ENCODE measurements around the gene LETM1. TPM values are rescaled to one million over a fixed set of nuclear protein-coding genes. Genes with fewer than 3 reads are reported as not detected.
A peak's percentile ranks its signal among the peaks of the same experiment; 100 is the strongest.

Gene LETM1
- total and polyA plus RNA-seq, 2 donors from 2014 or later = 20.0 to 46.4 TPM

- Histone ChIP-seq H3K9me3 (ENCODE audit: control insufficient read depth in 2 of 3, insufficient read depth in 1 of 3, low read length in 3 of 3) (no peaks in the 10 kb centered on the region), H3K4me3 (ENCODE audit: low read length in 3 of 3) (no peak overlapping the region), H3K36me3 (ENCODE audit: control insufficient read depth in 2 of 3, insufficient read depth in 3 of 3, low read length in 3 of 3) (peaks cover 0 to 2% (median 0%) of the 10 kb centered on the region in 3 donors), H3K9ac (ENCODE audit: low read length in 3 of 3) (no peak overlapping the region), H3K4me1 (ENCODE audit: control insufficient read depth in 2 of 3, insufficient read depth in 2 of 3, low read depth in 1 of 3, low read length in 3 of 3) (peaks cover 0 to 2% (median 0%) of the 10 kb centered on the region in 3 donors), H3K27ac (ENCODE audit: low read depth in 2 of 2, low read length in 2 of 2) (no peak overlapping the region), H3K27me3 (ENCODE audit: control insufficient read depth, insufficient read depth, low read length) (no peaks in the 10 kb centered on the region)
- FAIRE-seq (no peak), DNase-seq (no peak)
- TF ChIP-seq CTCF (IDR thresholded peaks at IDR 0.05; ENCODE audit: borderline replicate concordance, extremely low read depth, insufficient read depth) = no peak
- intact Hi-C loops (cut with DNase I) = no loop called here
These were observed 53.0 kb downstream of the LETM1 start for GRCh38 chr4:1802720-1803522.

GRCh38 chr4:1802151-1802715, 53.7 kb downstream of the LETM1 start:
- H3K4me3 ChIP-seq (ENCODE audit: low read length in 3 of 3) = no peak overlapping the region
- intact Hi-C loops (cut with DNase I) = no loop called here
- peaks cover 0 to 2% (median 0%) of the 10 kb centered on the region in 3 donors for H3K36me3 ChIP-seq (ENCODE audit: control insufficient read depth in 2 of 3, insufficient read depth in 3 of 3, low read length in 3 of 3)
- H3K9ac ChIP-seq (ENCODE audit: low read length in 3 of 3) = no peak overlapping the region
- TF ChIP-seq CTCF (IDR thresholded peaks at IDR 0.05; ENCODE audit: borderline replicate concordance, extremely low read depth, insufficient read depth) = no peak
- FAIRE-seq (no peak), DNase-seq (peak in 2 of 5 donors; percentile 63)
- H3K9me3 ChIP-seq (ENCODE audit: control insufficient read depth in 2 of 3, insufficient read depth in 1 of 3, low read length in 3 of 3) = no peaks in the 10 kb centered on the region
- H3K27ac ChIP-seq (ENCODE audit: low read depth in 2 of 2, low read length in 2 of 2) = no peak overlapping the region
- no peaks in the 10 kb centered on the region for H3K27me3 ChIP-seq (ENCODE audit: control insufficient read depth, insufficient read depth, low read length)
- H3K4me1 ChIP-seq (ENCODE audit: control insufficient read depth in 2 of 3, insufficient read depth in 2 of 3, low read depth in 1 of 3, low read length in 3 of 3) = peaks cover 0 to 7% (median 0%) of the 10 kb centered on the region in 3 donors

- H3K27ac ChIP-seq (ENCODE audit: low read depth in 2 of 2, low read length in 2 of 2) = no peak overlapping the region
- DNase-seq (no peak), FAIRE-seq (no peak)
- no peaks in the 10 kb centered on the region for H3K27me3 ChIP-seq (ENCODE audit: control insufficient read depth, insufficient read depth, low read length)
- no peaks in the 10 kb centered on the region for H3K9me3 ChIP-seq (ENCODE audit: control insufficient read depth in 2 of 3, insufficient read depth in 1 of 3, low read length in 3 of 3)
- no peaks in the 10 kb centered on the region for H3K36me3 ChIP-seq (ENCODE audit: control insufficient read depth in 2 of 3, insufficient read depth in 3 of 3, low read length in 3 of 3)
- intact Hi-C loops (cut with DNase I) = no loop called here
- no peak for TF ChIP-seq CTCF (IDR thresholded peaks at IDR 0.05; ENCODE audit: borderline replicate concordance, extremely low read depth, insufficient read depth)
- H3K9ac ChIP-seq (ENCODE audit: low read length in 3 of 3) = no peak overlapping the region
- no peak overlapping the region for H3K4me3 ChIP-seq (ENCODE audit: low read length in 3 of 3)
- peaks cover 0 to 15% (median 0%) of the 10 kb centered on the region in 3 donors for H3K4me1 ChIP-seq (ENCODE audit: control insufficient read depth in 2 of 3, insufficient read depth in 2 of 3, low read depth in 1 of 3, low read length in 3 of 3)
These were observed 54.5 kb downstream of the LETM1 start for GRCh38 chr4:1801286-1801958.

Data from kidney (tissue), 14 donors.